PC-3 (cell line): ENCODE data around the gene TSPAN2. TPM values are rescaled to one million over a fixed set of nuclear protein-coding genes. Genes with fewer than 3 reads are reported as not detected.

Source experiments
- ATAC-seq: fragments of 200-7000 bp; cut with Tn5 transposase; 2 replicates; pipeline ENCODE4 v1.9.1; 2020; ENCODE audit warnings: mild to moderate bottlenecking, moderate library complexity
- BruUV-seq: library from RNA; stranded (reverse); fragments of 400-500 nt; replicated peaks from 2 replicates; lab custom pipeline; 2021; lab: Mats Ljungman, UMichigan
- CTCF ChIA-PET: fragments of 300-600 bp; sonication (Branson Sonifier 250); formaldehyde crosslinking; loops from one replicate; lab custom pipeline; 2022; ENCODE audit warnings: antibody characterized with exemption; lab: Charles Lee
- POLR2A ChIA-PET: fragments of 300-600 bp; sonication (Branson Sonifier 250); formaldehyde crosslinking; loops from one replicate; lab custom pipeline; 2022; ENCODE audit warnings: antibody characterized with exemption; ENCODE audit not compliant: unreplicated experiment; lab: Charles Lee
- DNase-seq: peaks from one replicate; pipeline ENCODE4 v3.0.0-alpha.2; 2015
- H2AFZ ChIP-seq: fragments of 300-600 bp; sonication (generic); 2 replicates; pipeline ENCODE4 v1.6.0; 2016; ENCODE audit warnings: antibody characterized with exemption, low read length
- H3F3A ChIP-seq: fragments of 300-600 bp; sonication (generic); one replicate; pipeline ENCODE4 v1.6.0; 2017; ENCODE audit warnings: antibody characterized with exemption, low read length, control low read depth, mild to moderate bottlenecking; ENCODE audit not compliant: unreplicated experiment
- H3K27ac ChIP-seq: fragments of 300-600 bp; sonication (generic); 2 replicates; pipeline ENCODE4 v1.5.1; 2016; ENCODE audit warnings: mild to moderate bottlenecking, low read length
- H3K27me3 ChIP-seq: fragments of 300-600 bp; sonication (generic); 2 replicates; pipeline ENCODE4 v1.6.1; 2016; ENCODE audit warnings: low read length, mixed read lengths
- H3K36me3 ChIP-seq: fragments of 300-600 bp; sonication (generic); 2 replicates; pipeline ENCODE4 v1.6.1; 2016; ENCODE audit warnings: low read depth, mixed run types, low read length, mixed read lengths
- H3K4me1 ChIP-seq: fragments of 300-600 bp; sonication (generic); 2 replicates; pipeline ENCODE4 v1.5.1; 2016; ENCODE audit warnings: low read length; ENCODE audit not compliant: insufficient read depth
- H3K4me2 ChIP-seq: fragments of 300-600 bp; sonication (generic); 2 replicates; pipeline ENCODE4 v1.6.0; 2016; ENCODE audit warnings: low read length
- H3K4me3 ChIP-seq: fragments of 300-600 bp; sonication (generic); 2 replicates; pipeline ENCODE4 v1.5.1; 2016; ENCODE audit warnings: mild to moderate bottlenecking, low read length, mixed read lengths
- H3K79me2 ChIP-seq: fragments of 300-600 bp; sonication (generic); 2 replicates; pipeline ENCODE4 v1.6.1; 2017; ENCODE audit warnings: low read length, mixed read lengths
- H3K9ac ChIP-seq: fragments of 300-600 bp; sonication (generic); 2 replicates; pipeline ENCODE4 v1.6.0; 2016; ENCODE audit warnings: mild to moderate bottlenecking, low read length
- H3K9me2 ChIP-seq: fragments of 300-600 bp; sonication (generic); replicated peaks from 2 replicates; pipeline ENCODE4 v1.6.1; 2016; ENCODE audit warnings: mixed run types, low read length, mixed read lengths
- H3K9me3 ChIP-seq: fragments of 300-600 bp; sonication (generic); 2 replicates; pipeline ENCODE4 v1.6.1; 2016; ENCODE audit warnings: low read length, mixed read lengths
- H4K20me1 ChIP-seq: fragments of 300-600 bp; sonication (generic); 2 replicates; pipeline ENCODE4 v1.6.1; 2016; ENCODE audit warnings: low read length, mixed read lengths
- CTCF ChIP-seq: fragments of 300-600 bp; sonication (generic); conservative IDR thresholded peaks from 2 replicates; pipeline ENCODE4 v1.5.1; 2017; ENCODE audit warnings: antibody characterized with exemption, low read depth, mild to moderate bottlenecking, low read length
- EZH2 ChIP-seq: fragments of 300-600 bp; sonication (generic); IDR thresholded peaks from one replicate; pipeline ENCODE4 v1.6.1; 2017; ENCODE audit warnings: antibody characterized with exemption, mild to moderate bottlenecking, low read length; ENCODE audit not compliant: unreplicated experiment
- EZH2phosphoT487 ChIP-seq: fragments of 300-600 bp; sonication (generic); IDR thresholded peaks from 2 replicates; pipeline ENCODE4 v1.6.1; 2018; ENCODE audit warnings: mild to moderate bottlenecking, antibody characterized with exemption, low read length, borderline replicate concordance
- intact Hi-C: fragments of 100-400 bp; cut with micrococcal nuclease; formaldehyde crosslinking; loops from 2 replicates; pipeline ENCODE4 v1.9.0; 2023
- total RNA-seq: library from RNA; depleted of rRNA; stranded (reverse); fragments of >200 nt; gene quantifications from 2 replicates; pipeline ENCODE4 v1.2.3, GENCODE V29; 2014

The TSPAN2 gene
- total RNA-seq, 1 experiment from 2014 or later: 1.7 TPM

- DNase-seq (no peak), ATAC-seq (no peak)
- H3K9me3 ChIP-seq: no peaks in the 10 kb centered on the region
- no peak overlapping the region for H3K4me3 ChIP-seq
- POLR2A ChIA-PET: no interaction called here
- H4K20me1 ChIP-seq: no peaks in the 10 kb centered on the region
- TF ChIP-seq EZH2: no peak
- no peak for TF ChIP-seq CTCF
- no peak for TF ChIP-seq EZH2phosphoT487
- H3K9me2 ChIP-seq: no peaks in the 10 kb centered on the region
- H3K4me1 ChIP-seq: peaks cover 5% of the 10 kb centered on the region; the same call in 1 of the 2 replicates
- no peak overlapping the region for H3K4me2 ChIP-seq
- no peaks in the 10 kb centered on the region for H3K36me3 ChIP-seq
- H2AFZ ChIP-seq: no peak overlapping the region
- intact Hi-C loops: loop anchor here (1.0 to 2.0 kb wide), 2 partner anchors 61 to 73 kb away; no protein-coding TSS in a partner anchor
- CTCF ChIA-PET: no interaction called here
- H3K27me3 ChIP-seq: no peaks in the 10 kb centered on the region
- no peaks in the 10 kb centered on the region for H3K79me2 ChIP-seq
- no peak overlapping the region for H3K9ac ChIP-seq
- no TSS peak for BruUV-seq
- H3F3A ChIP-seq: no peaks in the 10 kb centered on the region
- no peak overlapping the region for H3K27ac ChIP-seq
Observed at GRCh38 chr1:115051850-115052249, 37.5 kb downstream of the TSPAN2 start.

- no peak for TF ChIP-seq EZH2phosphoT487
- no peak for TF ChIP-seq CTCF
- no peak for TF ChIP-seq EZH2
- H3K9ac ChIP-seq: no peak overlapping the region
- no peak overlapping the region for H3K4me3 ChIP-seq
- peaks cover 6% of the 10 kb centered on the region; the same call in 1 of the 2 replicates for H3K4me1 ChIP-seq
- no peaks in the 10 kb centered on the region for H3K36me3 ChIP-seq
- no peak overlapping the region for H3K4me2 ChIP-seq
- CTCF ChIA-PET: no interaction called here
- H3F3A ChIP-seq: no peaks in the 10 kb centered on the region
- no peaks in the 10 kb centered on the region for H3K9me3 ChIP-seq
- H3K27ac ChIP-seq: no peak overlapping the region
- intact Hi-C loops: no loop called here
- no peaks in the 10 kb centered on the region for H3K79me2 ChIP-seq
- H3K27me3 ChIP-seq: no peaks in the 10 kb centered on the region
- POLR2A ChIA-PET: no interaction called here
- ATAC-seq: no peak; the same call in 1 of the 2 replicates
- no peaks in the 10 kb centered on the region for H4K20me1 ChIP-seq
- no peaks in the 10 kb centered on the region for H3K9me2 ChIP-seq
- DNase-seq: no peak
- H2AFZ ChIP-seq: no peak overlapping the region
- BruUV-seq: no TSS peak
Observed at GRCh38 chr1:115046751-115047150, 42.6 kb downstream of the TSPAN2 start.

GRCh38 chr1:115041654-115042053 lies 47.6 kb downstream of the TSPAN2 start:
- POLR2A ChIA-PET: no interaction called here
- intact Hi-C loops: loop anchor here (1.0 kb wide), 1 partner anchor 62 kb away; no protein-coding TSS in a partner anchor
- Histone ChIP-seq H3K27me3 (peaks cover 5% of the 10 kb centered on the region; the same call in 1 of the 2 replicates), H3K27ac (no peak overlapping the region), H3K9me2 (no peaks in the 10 kb centered on the region), H3K4me2 (no peak overlapping the region), H3F3A (no peaks in the 10 kb centered on the region), H3K36me3 (no peaks in the 10 kb centered on the region), H3K4me1 (no peaks in the 10 kb centered on the region), H3K9ac (no peak overlapping the region), H4K20me1 (no peaks in the 10 kb centered on the region), H3K4me3 (no peak overlapping the region), H3K79me2 (no peaks in the 10 kb centered on the region), H3K9me3 (no peaks in the 10 kb centered on the region), H2AFZ (no peak overlapping the region)
- TF ChIP-seq EZH2phosphoT487: no peak
- peak; percentile 74 for TF ChIP-seq CTCF
- no peak for TF ChIP-seq EZH2
- ATAC-seq (peak; percentile 85), DNase-seq (peak; percentile 63)
- CTCF ChIA-PET: interaction anchor here (0.5 to 1.0 kb wide), 5 partner anchors 12 to 694 kb away, joined by 3 to 7 read pairs (median 4); partner anchors contain the start of gene TSHB
- BruUV-seq: no TSS peak
